ENCODE data around the gene RNASEH2A.

DNA sequence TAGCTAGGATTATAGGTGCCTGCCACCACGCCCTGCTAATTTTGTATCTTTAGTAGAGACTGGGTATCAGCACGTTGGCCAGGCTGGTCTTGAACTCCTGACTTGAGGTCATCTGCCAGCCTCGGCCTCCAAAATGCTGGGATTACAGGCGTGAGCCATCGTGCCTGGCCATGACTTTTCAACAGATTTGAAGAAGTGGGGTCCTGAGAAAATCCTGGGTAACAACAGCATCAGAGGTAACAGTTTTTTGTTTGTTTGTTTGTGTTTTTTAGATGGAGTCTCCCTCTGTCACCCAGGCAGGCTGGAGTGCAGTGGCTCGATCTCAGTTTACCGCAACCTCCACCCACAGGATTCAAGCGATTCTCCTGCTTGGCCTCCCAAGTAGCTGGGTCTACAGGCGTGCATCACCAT lies 11.4 kb upstream of the RNASEH2A start:
- TF ChIP-seq CTCF (conservative IDR thresholded peaks at IDR 0.05 in 1 of 2, IDR thresholded peaks at IDR 0.05 in 1 of 2; ENCODE audit: extremely low read depth in 1 of 2, insufficient read depth in 1 of 2, low read depth in 1 of 2, low read length in 2 of 2) (no peak), EZH2 (IDR thresholded peaks at IDR 0.05; ENCODE audit: borderline replicate concordance, low read length) (no peak)
